Mesenchymal stem cell (in vitro differentiated cells and primary cell): ENCODE measurements around the gene AANAT.

Experiments used
- DNase-seq: peaks from one replicate; pipeline ENCODE4 v3.0.0-alpha.2; 2013
- H2AFZ ChIP-seq: one replicate; pipeline ENCODE4 v1.6.1; 2013; ENCODE audit warnings: low read depth, mild to moderate bottlenecking, control low read depth, inconsistent platforms, low read length, moderate library complexity
- H2AK5ac ChIP-seq: 2 replicates; pipeline ENCODE4 v1.6.1; 2013; ENCODE audit warnings: low read length, moderate library complexity, mild to moderate bottlenecking, inconsistent platforms; ENCODE audit not compliant: severe bottlenecking
- H2BK120ac ChIP-seq: one replicate; pipeline ENCODE4 v1.6.1; 2013; ENCODE audit warnings: low read depth, mild to moderate bottlenecking, inconsistent platforms, low read length, moderate library complexity
- H2BK12ac ChIP-seq, 2 experiments: one replicate each; pipeline ENCODE4 v1.6.1; 2013; ENCODE audit warnings: inconsistent platforms in 2 of 2, low read length in 2 of 2, mild to moderate bottlenecking in 2 of 2, moderate library complexity in 2 of 2, control low read depth in 1 of 2
- H2BK15ac ChIP-seq: one replicate; pipeline ENCODE4 v1.6.1; 2013; ENCODE audit warnings: mild to moderate bottlenecking, low read depth, inconsistent platforms; ENCODE audit not compliant: poor library complexity, severe bottlenecking
- H2BK5ac ChIP-seq: 2 replicates; pipeline ENCODE4 v1.6.1; 2013; ENCODE audit warnings: low read depth, mild to moderate bottlenecking, low read length, control low read depth, inconsistent platforms; ENCODE audit not compliant: poor library complexity, severe bottlenecking
- H3K14ac ChIP-seq, 2 experiments: one replicate each; pipeline ENCODE4 v1.6.1; 2013; ENCODE audit warnings: inconsistent platforms in 2 of 2, low read length in 2 of 2, control low read depth in 1 of 2, mild to moderate bottlenecking in 1 of 2, moderate library complexity in 1 of 2
- H3K18ac ChIP-seq, 2 experiments: one replicate each; pipeline ENCODE4 v1.6.1; 2013; ENCODE audit warnings: inconsistent platforms in 2 of 2, low read length in 2 of 2, control low read depth in 1 of 2, low read depth in 1 of 2, mild to moderate bottlenecking in 1 of 2
- H3K23ac ChIP-seq, 2 experiments: one replicate each; pipeline ENCODE4 v1.6.1; 2013; ENCODE audit warnings: inconsistent platforms in 2 of 2, low read length in 2 of 2, mild to moderate bottlenecking in 2 of 2, moderate library complexity in 2 of 2, control low read depth in 1 of 2
- H3K27ac ChIP-seq: 2 replicates; pipeline ENCODE4 v1.5.1; 2013; ENCODE audit warnings: mild to moderate bottlenecking, moderate library complexity, low read length, control low read depth, inconsistent platforms; ENCODE audit not compliant: poor library complexity, severe bottlenecking
- H3K27me3 ChIP-seq, 2 experiments: 2 replicates each; pipeline versions ENCODE4 v1.6.1 to v1.7.0; 2013; ENCODE audit warnings: low read length in 2 of 2, mild to moderate bottlenecking in 2 of 2, moderate library complexity in 2 of 2, control low read depth in 1 of 2, inconsistent platforms in 1 of 2; ENCODE audit not compliant: control insufficient read depth in 1 of 2, insufficient read depth in 1 of 2
- H3K36me3 ChIP-seq, 2 experiments: 2 replicates each; pipeline versions ENCODE4 v1.6.1 to v1.7.0; 2013; ENCODE audit warnings: low read length in 2 of 2, control low read depth in 1 of 2, inconsistent platforms in 1 of 2, low read depth in 1 of 2, mild to moderate bottlenecking in 1 of 2; ENCODE audit not compliant: insufficient read depth in 2 of 2, control insufficient read depth in 1 of 2
- H3K4ac ChIP-seq, 2 experiments: one replicate each; pipeline ENCODE4 v1.6.1; 2013; ENCODE audit warnings: inconsistent platforms in 2 of 2, low read length in 2 of 2, mild to moderate bottlenecking in 2 of 2, moderate library complexity in 2 of 2, control low read depth in 1 of 2, low read depth in 1 of 2
- H3K4me1 ChIP-seq: 2 replicates; pipeline ENCODE4 v1.6.1; 2013; ENCODE audit warnings: low read depth, low read length, control low read depth; ENCODE audit not compliant: control insufficient read depth, insufficient read depth
- H3K4me2 ChIP-seq: 2 replicates; pipeline ENCODE4 v1.6.1; 2013; ENCODE audit warnings: low read length, mild to moderate bottlenecking, inconsistent platforms; ENCODE audit not compliant: poor library complexity, severe bottlenecking
- H3K4me3 ChIP-seq, 2 experiments: 2 replicates each; pipeline versions ENCODE4 v1.5.1 to v1.7.0; 2013; ENCODE audit warnings: low read length in 2 of 2, mild to moderate bottlenecking in 2 of 2, control low read depth in 1 of 2, low read depth in 1 of 2; ENCODE audit not compliant: insufficient read depth in 1 of 2
- H3K79me1 ChIP-seq: replicated peaks from 2 replicates; pipeline ENCODE4 v1.6.1; 2013; ENCODE audit warnings: mild to moderate bottlenecking, control low read depth, low read length, inconsistent platforms; ENCODE audit not compliant: poor library complexity, severe bottlenecking
- H3K9ac ChIP-seq: 2 replicates; pipeline ENCODE4 v1.7.0; 2013; ENCODE audit warnings: mild to moderate bottlenecking, low read length, moderate library complexity
- H3K9me3 ChIP-seq: 2 replicates; pipeline ENCODE4 v1.7.0; 2013; ENCODE audit warnings: mild to moderate bottlenecking, low read length; ENCODE audit not compliant: control insufficient read depth
- H4K8ac ChIP-seq: one replicate; pipeline ENCODE4 v1.6.1; 2013; ENCODE audit warnings: inconsistent platforms, mild to moderate bottlenecking, low read length, moderate library complexity
- H4K91ac ChIP-seq: one replicate; pipeline ENCODE4 v1.6.1; 2013; ENCODE audit warnings: mild to moderate bottlenecking, low read length, inconsistent platforms
- WGBS: methylation state at CpG from one replicate; pipeline ENCODE4 v1.1.7; 2013; ENCODE audit warnings: mixed read lengths; 5-methylcytosine and 5-hydroxymethylcytosine counted together

The AANAT gene

DNA sequence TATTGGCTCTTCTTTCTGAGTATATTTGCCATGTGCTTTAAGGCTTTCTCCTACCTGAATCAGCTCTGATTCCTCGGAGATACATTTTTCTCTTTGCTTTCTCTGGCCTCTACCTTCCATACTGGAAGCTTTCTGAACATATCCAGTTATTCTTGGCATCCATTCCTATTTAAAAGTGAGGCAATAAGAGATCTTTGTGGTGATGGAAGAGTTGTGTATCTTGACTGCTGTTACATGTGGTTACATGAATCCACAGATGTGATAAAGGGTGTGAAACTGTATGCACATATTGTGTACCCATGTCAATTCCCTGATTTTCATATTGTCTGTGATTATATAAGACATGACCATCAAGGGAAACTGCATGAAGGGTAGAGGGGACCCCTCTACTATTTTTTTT lies 38.9 kb upstream of the AANAT start:
- H2BK5ac ChIP-seq = no peak overlapping the region
- H3K4me1 ChIP-seq = peaks cover 3% of the 10 kb centered on the region
- H3K9me3 ChIP-seq = no peaks in the 10 kb centered on the region
- DNase-seq = no peak
- no peak overlapping the region for H4K8ac ChIP-seq
- H3K27ac ChIP-seq = no peak overlapping the region
- H2BK15ac ChIP-seq = no peak overlapping the region
- no peak overlapping the region for H3K14ac ChIP-seq
- 100% methylated on average over 1 of the region's 1 CpG for WGBS
- no peak overlapping the region for H2BK120ac ChIP-seq
- H3K79me1 ChIP-seq = peaks cover 30% of the 10 kb centered on the region
- no peak overlapping the region for H3K9ac ChIP-seq
- H3K18ac ChIP-seq = no peak overlapping the region
- no peak overlapping the region for H4K91ac ChIP-seq
- H2AFZ ChIP-seq = no peak overlapping the region
- no peak overlapping the region for H3K4me3 ChIP-seq
- H2BK12ac ChIP-seq = no peak overlapping the region
- H2AK5ac ChIP-seq = no peak overlapping the region
- H3K27me3 ChIP-seq = no peaks in the 10 kb centered on the region
- no peaks in the 10 kb centered on the region for H3K36me3 ChIP-seq
- no peak overlapping the region for H3K4ac ChIP-seq
- H3K23ac ChIP-seq = no peak overlapping the region
- no peak overlapping the region for H3K4me2 ChIP-seq

DNA sequence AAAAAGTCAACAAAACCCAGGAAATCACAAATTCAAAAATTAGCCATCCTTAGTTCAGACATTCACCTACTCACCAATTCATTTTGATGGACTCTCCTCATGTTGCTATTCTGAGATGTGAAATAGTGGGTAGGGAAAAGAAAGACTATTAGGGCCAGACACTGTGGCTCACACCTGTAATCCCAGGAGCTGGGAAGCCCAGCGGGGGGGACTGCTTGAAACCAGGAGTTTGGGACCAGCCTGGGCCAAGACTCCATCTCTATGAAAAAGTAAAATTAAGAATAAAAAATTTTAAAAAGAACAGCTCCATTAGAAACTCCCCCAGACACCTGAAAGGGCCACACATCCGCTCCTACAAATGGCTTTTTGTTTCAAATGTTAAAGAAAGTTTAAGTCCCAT lies 35.9 kb upstream of the AANAT start:
- 100% methylated on average over 1 of the region's 2 CpGs for WGBS
- no peak overlapping the region for H3K9ac ChIP-seq
- H2AFZ ChIP-seq = no peak overlapping the region
- no peak overlapping the region for H3K23ac ChIP-seq
- H3K9me3 ChIP-seq = no peaks in the 10 kb centered on the region
- H4K8ac ChIP-seq = no peak overlapping the region
- H2AK5ac ChIP-seq = no peak overlapping the region
- H3K27me3 ChIP-seq = no peaks in the 10 kb centered on the region
- H3K4ac ChIP-seq = no peak overlapping the region
- no peak overlapping the region for H3K14ac ChIP-seq
- H3K4me2 ChIP-seq = no peak overlapping the region
- H3K4me3 ChIP-seq = no peak overlapping the region
- H2BK15ac ChIP-seq = no peak overlapping the region
- no peak overlapping the region for H2BK120ac ChIP-seq
- no peak for DNase-seq
- peaks cover 5% of the 10 kb centered on the region for H3K4me1 ChIP-seq
- H3K27ac ChIP-seq = no peak overlapping the region
- no peak overlapping the region for H3K18ac ChIP-seq
- H2BK5ac ChIP-seq = no peak overlapping the region
- H4K91ac ChIP-seq = no peak overlapping the region
- H2BK12ac ChIP-seq = no peak overlapping the region
- H3K36me3 ChIP-seq = peaks cover 3% of the 10 kb centered on the region in 2 experiments
- peaks cover 39% of the 10 kb centered on the region for H3K79me1 ChIP-seq

DNA sequence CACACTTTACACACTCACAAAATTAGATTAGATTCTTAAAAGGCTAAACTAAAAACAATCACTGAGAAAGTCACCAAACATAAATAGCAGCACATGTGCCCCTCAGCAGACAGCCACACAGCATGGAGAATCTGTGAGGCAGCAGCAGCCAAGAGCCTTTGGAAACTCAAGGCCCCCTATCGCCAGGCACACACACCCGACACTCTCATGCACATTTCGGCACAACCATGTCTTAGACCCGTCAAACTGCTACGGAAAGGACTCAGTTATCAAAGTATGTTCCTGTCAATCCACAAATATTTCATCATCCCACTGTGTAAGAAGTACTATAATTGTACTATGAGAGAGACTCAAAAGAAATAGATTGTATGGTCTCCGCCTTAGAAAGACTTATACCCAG lies 35.4 kb upstream of the AANAT start:
- H3K27ac ChIP-seq = no peak overlapping the region
- no peak overlapping the region for H3K4ac ChIP-seq
- H2AFZ ChIP-seq = no peak overlapping the region
- H2BK15ac ChIP-seq = no peak overlapping the region
- WGBS = 100% methylated on average over 2 of the region's 6 CpGs
- no peak overlapping the region for H4K8ac ChIP-seq
- no peaks in the 10 kb centered on the region for H3K27me3 ChIP-seq
- no peak overlapping the region for H3K4me2 ChIP-seq
- H3K9ac ChIP-seq = no peak overlapping the region
- no peak overlapping the region for H3K23ac ChIP-seq
- H3K4me1 ChIP-seq = peaks cover 5% of the 10 kb centered on the region
- H2BK120ac ChIP-seq = no peak overlapping the region
- H4K91ac ChIP-seq = no peak overlapping the region
- H3K14ac ChIP-seq = no peak overlapping the region
- H3K18ac ChIP-seq = no peak overlapping the region
- DNase-seq = no peak
- H3K79me1 ChIP-seq = peaks cover 43% of the 10 kb centered on the region
- H2BK5ac ChIP-seq = no peak overlapping the region
- H3K9me3 ChIP-seq = no peaks in the 10 kb centered on the region
- H2BK12ac ChIP-seq = no peak overlapping the region
- H3K4me3 ChIP-seq = no peak overlapping the region
- H3K36me3 ChIP-seq = peaks cover 3% of the 10 kb centered on the region in 2 experiments
- no peak overlapping the region for H2AK5ac ChIP-seq

DNA sequence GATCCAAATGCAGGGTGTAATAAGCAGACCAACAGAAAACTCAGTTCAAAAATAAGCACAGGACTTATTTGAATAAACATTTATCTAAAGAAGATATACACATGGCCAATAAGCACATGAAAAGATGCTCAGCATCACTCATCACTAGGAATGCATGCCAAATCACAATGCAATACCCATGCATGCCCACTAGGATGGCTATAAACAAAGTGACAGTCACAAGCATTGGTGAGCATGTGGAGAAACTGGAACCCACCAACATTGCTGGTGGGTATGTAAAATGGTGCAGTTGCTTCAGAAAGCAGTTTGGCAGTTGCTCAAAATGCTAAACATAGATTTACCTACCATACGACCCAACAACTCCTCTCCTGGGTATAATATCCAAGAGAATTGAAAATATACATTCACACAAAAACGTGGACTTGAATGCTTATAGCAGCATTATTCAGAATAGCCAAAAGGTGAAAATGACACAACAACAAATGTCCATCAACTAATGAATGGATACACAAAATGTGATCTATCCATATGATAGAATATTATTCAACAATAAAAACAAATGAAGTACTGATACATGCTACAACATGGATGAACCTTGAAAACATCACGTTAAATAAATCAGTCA lies 34.6 kb upstream of the AANAT start:
- Histone ChIP-seq H3K36me3 (peaks cover 3% of the 10 kb centered on the region in 2 experiments), H2BK12ac (no peak overlapping the region), H2BK15ac (no peak overlapping the region), H3K18ac (no peak overlapping the region), H2BK120ac (no peak overlapping the region), H3K4me3 (no peak overlapping the region), H3K27me3 (no peaks in the 10 kb centered on the region), H2AFZ (no peak overlapping the region), H3K14ac (no peak overlapping the region), H3K9me3 (no peaks in the 10 kb centered on the region), H3K79me1 (peaks cover 44% of the 10 kb centered on the region), H3K23ac (no peak overlapping the region), H2BK5ac (no peak overlapping the region), H4K8ac (no peak overlapping the region), H3K4me2 (no peak overlapping the region), H4K91ac (no peak overlapping the region), H3K27ac (no peak overlapping the region), H3K4me1 (peaks cover 5% of the 10 kb centered on the region), H3K4ac (no peak overlapping the region), H3K9ac (no peak overlapping the region), H2AK5ac (no peak overlapping the region)
- peak; percentile 40 for DNase-seq
- 95% methylated on average over 3 of the region's 3 CpGs for WGBS
